Amniotic epithelial cell (primary cell): ENCODE measurements around the gene RTP5.

Source experiments
- DNase-seq: peaks from one replicate; pipeline ENCODE4 v3.0.0-alpha.2; 2010; ENCODE audit warnings: low read depth

Gene RTP5

GRCh38 chr2:241887806-241888522 lies 18.4 kb downstream of the RTP5 start:
- DNase-seq, result no peak

- no peak for DNase-seq
Observed at GRCh38 chr2:241888641-241889040, 19.1 kb downstream of the RTP5 start.

GRCh38 chr2:241890524-241891235 lies 21.2 kb downstream of the RTP5 start:
- no peak for DNase-seq

GRCh38 chr2:241891315-241891987 lies 21.9 kb downstream of the RTP5 start:
- DNase-seq, result no peak

GRCh38 chr2:241891988-241892298 lies 22.4 kb downstream of the RTP5 start:
- no peak for DNase-seq

- peak; percentile 94 for DNase-seq
Observed at GRCh38 chr2:241892299-241893137, 23.0 kb downstream of the RTP5 start.

- no peak for DNase-seq
Observed at GRCh38 chr2:241893265-241893664, 23.7 kb downstream of the RTP5 start.

GRCh38 chr2:241894056-241894641 lies 24.6 kb downstream of the RTP5 start:
- DNase-seq, result no peak

- no peak for DNase-seq
Observed at GRCh38 chr2:241894681-241895426, 25.3 kb downstream of the RTP5 start.

GRCh38 chr2:241895427-241895711 lies 25.8 kb downstream of the RTP5 start:
- DNase-seq, result no peak

- peak; percentile 72 for DNase-seq
Observed at GRCh38 chr2:241895712-241896641, 26.4 kb downstream of the RTP5 start.

- DNase-seq, result no peak
Observed at GRCh38 chr2:241896746-241897201, 27.2 kb downstream of the RTP5 start.

- no peak for DNase-seq
Observed at GRCh38 chr2:241897231-241897916, 27.8 kb downstream of the RTP5 start.

- no peak for DNase-seq
Observed at GRCh38 chr2:241898463-241899270, 29.1 kb downstream of the RTP5 start.

- no peak for DNase-seq
Observed at GRCh38 chr2:241900251-241901017, 30.9 kb downstream of the RTP5 start.

- no peak for DNase-seq
Observed at GRCh38 chr2:241901018-241901380, 31.5 kb downstream of the RTP5 start.

- no peak for DNase-seq
Observed at GRCh38 chr2:241901500-241902351, 32.2 kb downstream of the RTP5 start.
